ENCODE results near the gene PDE11A. TPM values are rescaled to one million over a fixed set of nuclear protein-coding genes. Genes with fewer than 3 reads are reported as not detected.

PDE11A gene
- total and polyA plus RNA-seq, 12 donors = 0.26 to 2.9 (median 0.58) TPM

DNA sequence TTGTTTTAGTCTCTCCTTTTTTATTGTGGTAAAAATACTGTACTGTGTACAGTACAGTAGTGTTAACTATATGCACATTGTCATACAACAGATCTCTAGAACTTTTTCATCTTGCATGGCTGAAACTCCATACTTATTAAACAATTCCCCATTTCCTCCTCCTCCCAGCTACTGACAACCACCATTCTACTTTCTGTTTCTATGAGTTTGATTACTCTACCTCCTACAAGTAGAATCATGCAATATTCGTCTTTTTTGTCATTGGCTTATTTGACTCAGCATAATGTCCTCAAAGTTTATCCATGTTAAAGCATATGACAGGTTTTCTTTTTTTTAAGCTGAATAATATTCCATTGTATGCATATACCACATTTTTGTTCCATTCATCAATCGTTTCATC lies 341.8 kb downstream of the PDE11A start:
- H3K9me3 ChIP-seq (replicated peaks in 1 of 3) = no peaks in the 10 kb centered on the region
- H3K27me3 ChIP-seq = no peaks in the 10 kb centered on the region
- no peak overlapping the region for H3K4me3 ChIP-seq
- WGBS, 4 donors = 71 to 83% (median 77%) methylated on average over 2 of the region's 2 CpGs
- H3K27ac ChIP-seq = no peak overlapping the region
- no peaks in the 10 kb centered on the region for H3K4me1 ChIP-seq (replicated peaks in 1 of 2)
- no peak for DNase-seq
- no peak for TF ChIP-seq POLR2A (IDR thresholded peaks at IDR 0.05)
- TF ChIP-seq, protein P1, sequence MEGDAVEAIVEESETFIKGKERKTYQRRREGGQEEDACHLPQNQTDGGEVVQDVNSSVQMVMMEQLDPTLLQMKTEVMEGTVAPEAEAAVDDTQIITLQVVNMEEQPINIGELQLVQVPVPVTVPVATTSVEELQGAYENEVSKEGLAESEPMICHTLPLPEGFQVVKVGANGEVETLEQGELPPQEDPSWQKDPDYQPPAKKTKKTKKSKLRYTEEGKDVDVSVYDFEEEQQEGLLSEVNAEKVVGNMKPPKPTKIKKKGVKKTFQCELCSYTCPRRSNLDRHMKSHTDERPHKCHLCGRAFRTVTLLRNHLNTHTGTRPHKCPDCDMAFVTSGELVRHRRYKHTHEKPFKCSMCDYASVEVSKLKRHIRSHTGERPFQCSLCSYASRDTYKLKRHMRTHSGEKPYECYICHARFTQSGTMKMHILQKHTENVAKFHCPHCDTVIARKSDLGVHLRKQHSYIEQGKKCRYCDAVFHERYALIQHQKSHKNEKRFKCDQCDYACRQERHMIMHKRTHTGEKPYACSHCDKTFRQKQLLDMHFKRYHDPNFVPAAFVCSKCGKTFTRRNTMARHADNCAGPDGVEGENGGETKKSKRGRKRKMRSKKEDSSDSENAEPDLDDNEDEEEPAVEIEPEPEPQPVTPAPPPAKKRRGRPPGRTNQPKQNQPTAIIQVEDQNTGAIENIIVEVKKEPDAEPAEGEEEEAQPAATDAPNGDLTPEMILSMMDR (IDR thresholded peaks at IDR 0.05) = no peak
- H3K36me3 ChIP-seq (replicated peaks in 1 of 2) = no peaks in the 10 kb centered on the region
- intact Hi-C loops (cut with DNase I) = no loop called here

DNA sequence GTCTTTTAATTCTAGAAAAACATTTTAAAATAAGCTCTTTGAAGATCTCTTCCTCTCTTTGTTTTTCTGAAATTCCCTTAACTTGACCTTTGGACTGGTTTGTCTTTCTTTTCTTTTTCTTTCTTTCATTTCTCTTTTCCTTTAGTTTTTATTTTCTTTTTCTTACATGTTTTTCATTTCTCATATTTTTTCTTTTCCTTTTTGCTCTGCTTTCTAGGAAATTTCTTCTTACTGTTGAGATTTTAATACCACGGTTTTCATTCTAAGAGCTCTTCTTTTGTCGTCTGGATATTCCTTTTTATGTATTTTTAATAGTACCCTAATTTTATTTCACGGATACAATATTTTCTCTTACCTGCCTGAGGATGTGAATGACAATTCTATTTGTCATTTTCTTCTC lies 342.2 kb downstream of the PDE11A start:
- Histone ChIP-seq H3K27ac (no peak overlapping the region), H3K27me3 (no peaks in the 10 kb centered on the region), H3K36me3 (replicated peaks in 1 of 2) (no peaks in the 10 kb centered on the region), H3K9me3 (replicated peaks in 1 of 3) (no peaks in the 10 kb centered on the region), H3K4me1 (replicated peaks in 1 of 2) (peaks cover 0 to 4% of the 10 kb centered on the region in 2 donors), H3K4me3 (no peak overlapping the region)
- no peak for TF ChIP-seq POLR2A (IDR thresholded peaks at IDR 0.05)
- TF ChIP-seq, protein P1 (IDR thresholded peaks at IDR 0.05) = no peak
- no peak for DNase-seq
- WGBS, 4 donors = 76 to 89% (median 85%) methylated on average over 3 of the region's 3 CpGs
- intact Hi-C loops (cut with DNase I) = no loop called here

DNA sequence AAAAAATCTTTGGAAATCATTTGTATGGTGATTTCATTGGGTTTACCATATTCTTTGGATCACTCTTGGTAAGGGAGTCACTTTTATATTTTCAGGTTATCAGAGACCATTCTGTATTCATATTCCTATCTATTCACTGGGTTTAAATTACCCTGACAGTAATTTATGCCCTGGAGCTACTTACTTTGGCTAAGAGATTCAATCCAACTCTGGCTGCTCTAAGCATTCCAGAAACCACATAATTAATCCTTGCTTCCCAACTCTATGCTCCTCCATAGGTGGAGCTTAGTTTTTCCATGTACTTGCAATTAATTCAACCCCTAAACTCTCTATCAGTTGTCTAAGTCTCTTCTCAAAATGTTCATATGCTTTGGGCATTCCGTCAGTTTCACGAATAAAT lies 343.7 kb downstream of the PDE11A start:
- Histone ChIP-seq H3K4me3 (no peak overlapping the region), H3K9me3 (replicated peaks in 1 of 3) (no peaks in the 10 kb centered on the region), H3K4me1 (replicated peaks in 1 of 2) (peaks cover 4 to 9% of the 10 kb centered on the region in 2 donors), H3K36me3 (replicated peaks in 1 of 2) (no peaks in the 10 kb centered on the region), H3K27me3 (no peaks in the 10 kb centered on the region), H3K27ac (peak overlapping the region in 1 of 5 donors; percentile 30)
- TF ChIP-seq, protein P1 (IDR thresholded peaks at IDR 0.05) = no peak
- TF ChIP-seq POLR2A (IDR thresholded peaks at IDR 0.05) = no peak
- intact Hi-C loops (cut with DNase I) = loop anchor here (10.0 kb wide), 4 partner anchors 124 to 564 kb away; no protein-coding TSS in a partner anchor
- WGBS, 4 donors = 57 to 80% (median 70%) methylated on average over 2 of the region's 2 CpGs
- DNase-seq = no peak

DNA sequence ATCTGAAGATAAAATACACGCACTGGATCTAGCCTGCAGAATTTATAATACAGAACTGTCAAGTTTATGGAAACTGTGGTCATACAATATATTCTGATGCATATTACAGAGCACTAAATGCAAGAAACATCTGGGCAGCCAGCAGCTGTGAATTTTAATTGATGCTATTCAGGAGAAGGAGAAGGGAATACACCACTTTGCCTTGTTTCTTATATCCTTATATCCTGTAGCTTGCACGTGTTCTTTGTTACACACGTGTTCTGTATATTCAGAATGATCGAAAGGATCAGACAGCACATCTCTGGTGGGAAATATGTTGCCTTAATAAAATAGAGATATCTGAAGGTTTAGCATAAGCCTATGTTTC lies 344.2 kb downstream of the PDE11A start:
- peak overlapping the region in 1 of 5 donors; percentile 30 for H3K27ac ChIP-seq
- intact Hi-C loops (cut with DNase I) = loop anchor here (10.0 kb wide), 4 partner anchors 124 to 564 kb away; no protein-coding TSS in a partner anchor
- H3K4me1 ChIP-seq (replicated peaks in 1 of 2) = peaks cover 4 to 9% of the 10 kb centered on the region in 2 donors
- TF ChIP-seq, protein P1 (IDR thresholded peaks at IDR 0.05) = no peak
- TF ChIP-seq POLR2A (IDR thresholded peaks at IDR 0.05) = no peak
- no peak overlapping the region for H3K4me3 ChIP-seq
- 58 to 68% (median 63%) methylated on average over 4 of the region's 4 CpGs for WGBS, 4 donors
- no peaks in the 10 kb centered on the region for H3K27me3 ChIP-seq
- no peaks in the 10 kb centered on the region for H3K36me3 ChIP-seq (replicated peaks in 1 of 2)
- no peaks in the 10 kb centered on the region for H3K9me3 ChIP-seq (replicated peaks in 1 of 3)
- DNase-seq = no peak

All from adrenal gland (tissue), 12 donors.